ENCODE data around the gene INHBB.

- TF ChIP-seq POLR2A (IDR thresholded peaks at IDR 0.05) (no peak), CTCF (IDR thresholded peaks at IDR 0.05) (no peak)
These were observed 11.9 kb upstream of the INHBB start for GRCh38 chr2:120334068-120334467.

All from thyroid gland (tissue), 4 donors.